Endothelial cell of umbilical vein (primary cell): ENCODE data around the gene SLC25A26. TPM values are rescaled to one million over a fixed set of nuclear protein-coding genes. Genes with fewer than 3 reads are reported as not detected.
"Not testable (repeated sequence)": the region's sequence is repeated elsewhere in the genome, so short reads cannot be mapped to it uniquely, and the experiment has no call there.

Experiments
- BruUV-seq: library from RNA; stranded (reverse); fragments of 400-500 nt; replicated peaks from 2 replicates; lab custom pipeline; 2021; lab: Mats Ljungman, UMichigan
- CTCF ChIA-PET: fragments of 300-600, 350-600 bp; sonication (Branson Sonifier 250); formaldehyde crosslinking; loops from one replicate; lab custom pipeline; 2021; ENCODE audit warnings: antibody characterized with exemption, inconsistent platforms; lab: Charles Lee
- POLR2A ChIA-PET: fragments of 300-600, 350-600 bp; sonication (Branson Sonifier 250); formaldehyde crosslinking; loops from one replicate; lab custom pipeline; 2021; ENCODE audit warnings: antibody characterized with exemption, inconsistent platforms; lab: Charles Lee
- DNase-seq: peaks from one replicate; pipeline ENCODE4 v3.0.0-alpha.2; 2011; ENCODE audit warnings: low read depth, low spot score
- FAIRE-seq: peaks from 2 replicates; lab custom pipeline; 2011; peaks lifted over from hg19 to GRCh38; lab: Jason Lieb, UNC
- H2AFZ ChIP-seq: 2 replicates; pipeline ENCODE4 v1.6.0; 2012; ENCODE audit warnings: low read depth, low read length, control low read depth, inconsistent platforms
- H3K27ac ChIP-seq: 2 replicates; pipeline ENCODE4 v1.5.1; 2011; ENCODE audit warnings: low read depth, mild to moderate bottlenecking, control low read depth, low read length, moderate library complexity; ENCODE audit not compliant: insufficient read depth
- H3K27me3 ChIP-seq, 2 experiments: 2 replicates each; pipeline versions ENCODE4 v1.6.0 to v1.6.1; 2011; ENCODE audit warnings: low read length in 2 of 2, mixed read lengths in 1 of 2; ENCODE audit not compliant: control insufficient read depth in 2 of 2, insufficient read depth in 2 of 2
- H3K36me3 ChIP-seq, 2 experiments: 2 replicates in 1 of 2; 3 replicates in 1 of 2; pipeline ENCODE4 v1.5.1; 2011; ENCODE audit warnings: low read length in 2 of 2, mild to moderate bottlenecking in 1 of 2, moderate library complexity in 1 of 2; ENCODE audit not compliant: control insufficient read depth in 2 of 2, insufficient read depth in 2 of 2; ENCODE audit errors: extremely low read depth in 1 of 2
- H3K4me1 ChIP-seq: 3 replicates; pipeline ENCODE4 v1.5.1; 2011; ENCODE audit warnings: mild to moderate bottlenecking, low read length; ENCODE audit not compliant: control insufficient read depth, insufficient read depth; ENCODE audit errors: extremely low read depth
- H3K4me2 ChIP-seq: 2 replicates; pipeline ENCODE4 v1.6.1; 2011; ENCODE audit warnings: low read length, control low read depth, mixed read lengths; ENCODE audit not compliant: insufficient read depth
- H3K4me3 ChIP-seq, 3 experiments: fragments of 200-600 bp in 1 of 3; sonication (generic), shearing (Covaris generic) in 1 of 3; replicated peaks in 1 of 3; 2 replicates each; pipeline ENCODE4 v1.5.1; 2011 to 2016; ENCODE audit warnings: control low read depth in 3 of 3, low read length in 3 of 3, mild to moderate bottlenecking in 2 of 3, inconsistent platforms in 1 of 3, low read depth in 1 of 3, moderate library complexity in 1 of 3; ENCODE audit not compliant: insufficient read depth in 1 of 3
- H3K79me2 ChIP-seq: 2 replicates; pipeline ENCODE4 v1.6.0; 2012; ENCODE audit warnings: low read length, inconsistent platforms; ENCODE audit not compliant: control insufficient read depth, insufficient read depth
- H3K9ac ChIP-seq: replicated peaks from 2 replicates; pipeline ENCODE3; 2011; ENCODE audit warnings: low read length, control low read depth; ENCODE audit not compliant: insufficient read depth; ENCODE audit errors: extremely low read depth
- H3K9me1 ChIP-seq: replicated peaks from 3 replicates; pipeline ENCODE4 v1.6.0; 2011; ENCODE audit warnings: mild to moderate bottlenecking, low read length; ENCODE audit not compliant: control insufficient read depth, insufficient read depth; ENCODE audit errors: extremely low read depth
- H3K9me3 ChIP-seq: replicated peaks from 2 replicates; pipeline ENCODE4 v1.5.1; 2012; ENCODE audit warnings: low read length, inconsistent platforms; ENCODE audit not compliant: control insufficient read depth, insufficient read depth
- H4K20me1 ChIP-seq: replicated peaks from 2 replicates; pipeline ENCODE3; 2011; ENCODE audit warnings: mild to moderate bottlenecking, low read length; ENCODE audit not compliant: control insufficient read depth, insufficient read depth; ENCODE audit errors: extremely low read depth
- POLR2AphosphoS5 ChIP-seq: IDR thresholded peaks from 2 replicates; pipeline ENCODE4 v1.6.1; 2012; ENCODE audit warnings: low read depth, mild to moderate bottlenecking, control low read depth, low read length, moderate library complexity; ENCODE audit not compliant: insufficient read depth
- dilution Hi-C: fragments of 300-500 bp; cut with MboI; formaldehyde crosslinking; loops from one replicate; pipeline ENCODE4 v1.15.0; 2019; ENCODE audit warnings: low sequenced_read_pairs; ENCODE audit not compliant: extremely low pct_ligation_motif_present
- intact Hi-C: fragments of 100-400 bp; cut with micrococcal nuclease; formaldehyde crosslinking; loops from one replicate; pipeline ENCODE4 v1.10.0; 2022
- polyA plus RNA-seq, 4 experiments: library from polyadenylated mRNA; depleted of rRNA in 3 of 4; stranded (reverse) in 3 of 4; unstranded in 1 of 4; fragments of >200 nt; gene quantifications; 2 replicates each; pipeline versions ENCODE4 v1.2.1 to v1.2.3, GENCODE V29; 2011 to 2012; ENCODE audit warnings: missing spikeins in 1 of 4
- total RNA-seq: library from RNA; stranded (reverse); gene quantifications from 2 replicates; pipeline ENCODE4 v1.2.3, GENCODE V29; 2021

The SLC25A26 gene
- total and polyA plus RNA-seq, 2 donors (not counting 3 experiments of a cell fraction or from before 2014, with no cell fraction given) = 11.8 to 23.5 TPM

DNA sequence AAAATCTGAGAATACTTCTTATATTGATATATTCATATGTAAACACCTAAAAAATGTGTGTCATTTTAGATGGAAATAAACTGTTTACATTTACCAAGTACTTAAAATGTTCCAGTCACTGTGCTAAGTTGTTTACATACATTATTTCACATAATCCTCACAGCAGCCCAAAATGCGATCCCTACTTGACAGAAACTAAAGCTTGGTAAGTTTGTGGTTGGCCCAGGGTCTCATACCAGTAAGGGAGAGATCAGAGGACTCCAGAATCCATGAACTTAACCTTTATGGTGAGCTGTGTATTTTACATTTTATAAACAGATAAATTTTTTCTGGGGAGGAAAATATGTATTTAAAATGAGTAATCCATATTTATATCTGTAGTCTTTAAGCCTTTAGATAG lies 51.2 kb downstream of the SLC25A26 start:
- intact Hi-C loops (no loop called here), dilution Hi-C loops (no loop called here)
- DNase-seq = no peak
- ChIA-PET POLR2A (no interaction called here), CTCF (interaction anchor here (0.7 to 4.9 kb wide), 6 partner anchors 13 to 550 kb away, joined by 3 to 30 read pairs (median 4); no protein-coding TSS in a partner anchor)
- no peaks in the 10 kb centered on the region for H3K36me3 ChIP-seq
- no peaks in the 10 kb centered on the region for H3K9me1 ChIP-seq
- no peaks in the 10 kb centered on the region for H3K27me3 ChIP-seq
- no TSS peak for BruUV-seq
- FAIRE-seq = no peak
- no peak overlapping the region for H2AFZ ChIP-seq
- H3K27ac ChIP-seq = no peak overlapping the region
- H3K4me1 ChIP-seq = no peaks in the 10 kb centered on the region
- H3K9ac ChIP-seq = no peak overlapping the region
- no peak overlapping the region for H3K4me3 ChIP-seq
- H3K4me2 ChIP-seq = no peak overlapping the region
- H3K79me2 ChIP-seq = no peaks in the 10 kb centered on the region
- no peaks in the 10 kb centered on the region for H3K9me3 ChIP-seq
- no peak for TF ChIP-seq POLR2AphosphoS5
- H4K20me1 ChIP-seq = no peaks in the 10 kb centered on the region

DNA sequence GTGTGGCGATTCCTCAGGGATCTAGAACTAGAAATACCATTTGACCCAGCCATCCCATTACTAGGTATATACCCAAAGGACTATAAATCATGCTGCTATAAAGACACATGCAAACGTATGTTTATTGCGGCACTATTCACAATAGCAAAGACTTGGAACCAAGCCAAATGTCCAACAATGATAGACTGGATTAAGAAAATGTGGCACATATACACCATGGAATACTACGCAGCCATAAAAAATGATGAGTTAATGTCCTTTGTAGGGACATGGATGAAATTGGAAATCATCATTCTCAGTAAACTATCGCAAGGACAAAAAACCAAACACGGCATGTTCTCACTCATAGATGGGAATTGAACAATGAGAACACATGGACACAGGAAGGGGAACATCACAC lies 54.0 kb downstream of the SLC25A26 start:
- H3K9ac ChIP-seq, H3K27ac ChIP-seq, DNase-seq, H3K9me3 ChIP-seq, H3K4me3 ChIP-seq, H4K20me1 ChIP-seq, H3K4me1 ChIP-seq, H3K4me2 ChIP-seq, POLR2A ChIA-PET, H3K27me3 ChIP-seq, H3K9me1 ChIP-seq, FAIRE-seq, H3K79me2 ChIP-seq, dilution Hi-C loops, H2AFZ ChIP-seq, BruUV-seq, H3K36me3 ChIP-seq: not testable (repeated sequence)
- CTCF ChIA-PET = interaction anchor here (0.7 to 1.1 kb wide), 3 partner anchors 21 to 547 kb away, joined by 3 to 20 read pairs (median 4); no protein-coding TSS in a partner anchor
- intact Hi-C loops = loop anchor here (5.0 kb wide), 1 partner anchor 117 kb away; no protein-coding TSS in a partner anchor
